GM18517 (cell line): Measurements from ENCODE around the gene ZNF267.
"Not testable (repeated sequence)": the region's sequence is repeated elsewhere in the genome, so short reads cannot be mapped to it uniquely, and the experiment has no call there.

Experiments used
- ATAC-seq: cut with Tn5 transposase; IDR thresholded peaks from one replicate; pipeline ENCODE4 v1.9.1; 2021; ENCODE audit warnings: mild to moderate bottlenecking, moderate library complexity; ENCODE audit not compliant: unreplicated experiment

Gene ZNF267

DNA sequence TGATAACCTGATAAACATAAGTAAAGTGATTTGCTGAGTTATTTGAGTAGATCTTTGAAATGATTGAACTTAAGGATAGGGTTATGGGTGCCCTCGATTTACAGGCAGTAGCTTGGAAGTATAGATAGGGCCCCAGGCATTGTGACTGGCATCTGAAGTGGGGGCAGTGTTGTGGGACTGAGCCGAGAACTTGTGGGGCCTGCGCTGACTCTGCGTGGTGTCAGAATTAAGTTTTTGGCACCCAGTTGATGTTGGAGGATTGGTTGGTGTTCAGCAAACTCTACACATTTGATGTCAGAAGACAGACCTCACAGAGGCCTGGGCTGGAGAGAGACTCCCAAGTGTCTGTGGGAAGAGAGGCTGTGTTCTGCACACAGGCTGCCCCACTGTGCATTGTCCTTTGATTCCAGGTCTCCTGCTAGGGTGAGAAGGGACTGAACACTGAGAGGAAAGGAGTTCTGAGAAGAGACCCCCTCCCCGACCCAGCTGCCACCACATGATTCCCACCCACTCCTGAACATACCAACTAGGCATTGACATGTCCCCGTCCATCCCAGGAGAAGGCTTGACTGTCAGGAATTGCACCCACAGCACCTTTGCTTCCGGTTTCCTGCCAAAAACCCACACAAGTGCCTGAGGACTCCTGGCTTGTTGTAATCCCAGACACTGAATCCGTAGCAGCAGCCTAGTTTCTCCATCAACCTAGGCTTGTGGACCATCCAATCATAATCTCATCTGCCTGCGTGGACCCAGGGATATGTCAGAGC, 4.5 kb downstream of the ZNF267 start:
- no peak for ATAC-seq

GRCh38 chr16:31879937-31880321, 6.3 kb downstream of the ZNF267 start:
- no peak for ATAC-seq

GRCh38 chr16:31880322-31880979, 6.8 kb downstream of the ZNF267 start:
- ATAC-seq: no peak

DNA sequence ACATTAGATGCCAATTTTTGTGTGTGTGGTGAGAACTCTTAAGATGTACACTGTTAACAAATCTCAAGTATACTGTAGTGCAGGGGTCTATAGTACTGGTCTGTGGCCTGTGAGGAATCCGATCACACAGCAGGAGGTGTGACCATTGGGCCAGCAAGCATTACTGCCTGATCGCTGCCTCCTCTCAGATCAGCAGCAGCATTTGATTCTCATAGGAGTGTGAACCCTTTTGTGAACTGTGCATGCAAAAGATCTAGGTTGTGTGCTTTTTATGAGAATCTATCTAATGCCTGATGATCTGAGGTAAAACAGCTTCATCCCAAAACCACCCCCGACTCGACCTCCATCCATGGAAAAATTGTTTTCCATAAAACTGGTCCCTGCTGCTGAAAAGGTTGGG, 12.6 kb downstream of the ZNF267 start:
- no peak for ATAC-seq

- ATAC-seq: no peak
Measured at GRCh38 chr16:31888735-31889134, 15.1 kb downstream of the ZNF267 start.

DNA sequence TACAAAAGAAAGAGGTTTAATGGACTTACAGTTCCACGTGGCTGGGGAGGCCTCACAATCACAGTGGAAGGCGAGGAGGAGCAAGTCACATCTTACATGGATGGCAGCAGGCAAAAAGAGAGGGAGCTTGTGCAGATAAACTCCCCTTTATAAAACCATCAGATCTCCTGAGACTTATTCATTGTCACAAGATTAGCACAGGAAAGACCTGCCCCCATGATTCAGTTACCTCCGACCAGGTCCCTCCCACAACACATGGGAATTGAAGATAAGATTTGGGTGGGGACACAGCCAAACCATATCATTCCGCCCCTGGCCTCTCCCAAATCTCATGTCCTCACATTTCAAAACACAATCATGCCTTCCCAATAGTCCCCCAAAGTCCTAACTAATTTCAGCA, 18.5 kb downstream of the ZNF267 start:
- not testable (repeated sequence) for ATAC-seq

- ATAC-seq: no peak
Measured at GRCh38 chr16:31893824-31894223, 20.2 kb downstream of the ZNF267 start.

- ATAC-seq: no peak
Measured at GRCh38 chr16:31897283-31897682, 23.7 kb downstream of the ZNF267 start.

GRCh38 chr16:31899505-31899904, 25.9 kb downstream of the ZNF267 start:
- no peak for ATAC-seq

DNA sequence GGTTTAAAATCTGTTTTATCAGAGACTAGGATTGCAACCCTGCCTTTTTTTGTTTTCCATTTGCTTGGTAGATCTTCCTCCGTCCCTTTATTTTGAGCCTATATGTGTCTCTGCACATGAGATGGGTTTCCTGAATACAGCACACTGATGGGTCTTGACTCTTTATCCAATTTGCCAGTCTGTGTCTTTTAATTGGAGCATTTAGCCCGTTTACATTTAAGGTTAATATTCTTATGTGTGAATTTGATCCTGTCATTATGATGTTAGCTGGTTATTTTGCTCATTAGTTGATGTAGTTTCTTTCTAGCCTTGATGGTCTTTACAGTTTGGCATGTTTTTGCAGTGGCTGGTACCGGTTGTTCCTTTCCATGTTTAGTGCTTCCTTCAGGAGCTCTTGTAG, 31.0 kb downstream of the ZNF267 start:
- ATAC-seq: not testable (repeated sequence)

GRCh38 chr16:31913668-31914067, 40.1 kb downstream of the ZNF267 start:
- no peak for ATAC-seq

GRCh38 chr16:31916056-31916488, 42.5 kb downstream of the ZNF267 start:
- ATAC-seq: no peak

DNA sequence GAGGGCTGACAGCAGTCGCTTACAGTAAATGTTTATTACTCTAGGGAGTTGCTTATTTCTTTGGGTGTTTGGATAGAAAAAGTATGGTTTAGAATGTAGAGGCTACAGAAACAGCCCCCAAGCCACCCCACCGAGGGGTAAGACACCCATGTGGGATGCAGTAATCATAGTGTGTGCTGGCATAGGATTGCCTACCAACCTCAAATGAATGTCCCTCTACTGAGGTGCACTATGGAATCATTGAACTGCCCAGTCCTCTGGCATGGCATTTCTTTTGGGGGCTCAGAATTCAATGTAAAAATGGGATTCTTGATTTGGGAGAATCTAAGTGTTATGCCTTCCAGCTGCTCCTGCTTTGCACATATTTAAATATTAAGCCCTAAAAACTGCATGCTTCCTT, 46.8 kb downstream of the ZNF267 start:
- no peak for ATAC-seq

DNA sequence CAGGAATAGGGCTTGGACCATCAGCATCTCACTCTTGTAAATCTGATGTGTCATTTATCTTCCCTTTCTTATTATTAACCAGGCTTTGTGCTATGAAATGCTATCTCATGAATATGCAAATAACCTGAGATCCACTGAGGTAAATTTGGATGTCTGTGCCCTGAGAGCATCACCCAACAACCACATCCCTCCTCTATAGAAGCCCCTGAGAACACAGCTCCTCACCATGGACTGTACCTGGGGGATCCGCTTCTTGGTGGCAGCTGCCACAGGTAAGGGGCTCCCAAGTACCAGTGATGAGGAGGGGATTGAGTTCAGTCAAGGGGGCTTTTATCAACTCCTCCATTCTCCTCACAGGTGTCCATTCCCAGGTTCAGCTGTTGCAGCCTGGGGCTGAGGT, 78.2 kb downstream of the ZNF267 start:
- not testable (repeated sequence) for ATAC-seq

GRCh38 chr16:31952206-31952605, 78.6 kb downstream of the ZNF267 start:
- not testable (repeated sequence) for ATAC-seq

DNA sequence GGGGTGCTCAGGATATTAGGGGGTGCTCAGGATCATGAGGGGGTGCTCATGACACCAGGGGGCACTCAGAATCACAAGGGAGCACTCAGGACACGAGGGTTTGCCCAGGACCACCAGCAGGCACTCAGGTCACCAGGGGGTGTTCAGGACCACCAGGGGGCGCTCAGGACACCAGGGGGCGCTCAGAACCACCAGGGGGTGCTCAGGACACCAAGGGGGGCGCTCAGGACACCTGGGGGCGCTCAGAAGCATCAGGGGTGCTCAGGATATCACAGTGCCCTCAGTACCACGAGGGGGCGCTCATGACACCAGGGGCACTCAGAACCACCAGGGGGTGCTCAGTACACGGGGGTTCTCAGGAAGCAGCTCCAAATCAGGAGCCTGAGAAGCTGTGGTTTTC, 82.6 kb downstream of the ZNF267 start:
- not testable (repeated sequence) for ATAC-seq

GRCh38 chr16:31960186-31960910, 86.7 kb downstream of the ZNF267 start:
- not testable (repeated sequence) for ATAC-seq
